NT2/D1 (cell line): ENCODE results near the gene BEST4.

Experiments
- SUZ12 ChIP-seq: IDR thresholded peaks from 2 replicates; pipeline ENCODE4 v1.6.1; 2011; ENCODE audit not compliant: insufficient read length, insufficient read depth; ENCODE audit errors: extremely low read depth
- YY1 ChIP-seq: IDR thresholded peaks from 2 replicates; pipeline ENCODE4 v1.6.1; 2011; ENCODE audit not compliant: insufficient read length, insufficient read depth
- ZNF274 ChIP-seq: IDR thresholded peaks from 2 replicates; pipeline ENCODE4 v1.6.1; 2011; ENCODE audit warnings: mild to moderate bottlenecking, low read depth, low read length

GRCh38 chr1:44803062-44803311, 15.0 kb upstream of the BEST4 start:
- TF ChIP-seq ZNF274 (no peak), YY1 (no peak), SUZ12 (no peak)
